GM21825 (cell line): ENCODE results near the gene UNC13B.
"Not testable (repeated sequence)": the region's sequence is repeated elsewhere in the genome, so short reads cannot be mapped to it uniquely, and the experiment has no call there.

Source experiments
- ATAC-seq: cut with Tn5 transposase; IDR thresholded peaks from one replicate; pipeline ENCODE4 v1.9.1; 2021; ENCODE audit warnings: mild to moderate bottlenecking, moderate library complexity; ENCODE audit not compliant: unreplicated experiment

UNC13B gene

GRCh38 chr9:35162605-35163315, 951 bp downstream of the UNC13B start:
- no peak for ATAC-seq

GRCh38 chr9:35163413-35163812, 1.6 kb downstream of the UNC13B start:
- no peak for ATAC-seq

GRCh38 chr9:35164711-35165110, 2.9 kb downstream of the UNC13B start:
- ATAC-seq = no peak

GRCh38 chr9:35167429-35167828, 5.6 kb downstream of the UNC13B start:
- ATAC-seq = not testable (repeated sequence)

- no peak for ATAC-seq
Observed at GRCh38 chr9:35168963-35169362, 7.2 kb downstream of the UNC13B start.

- ATAC-seq = no peak
Observed at GRCh38 chr9:35172878-35173277, 11.1 kb downstream of the UNC13B start.

- no peak for ATAC-seq
Observed at GRCh38 chr9:35177520-35177919, 15.7 kb downstream of the UNC13B start.

- ATAC-seq = no peak
Observed at GRCh38 chr9:35179347-35180280, 17.8 kb downstream of the UNC13B start.

- ATAC-seq = no peak
Observed at GRCh38 chr9:35180801-35181200, 19.0 kb downstream of the UNC13B start.

GRCh38 chr9:35182401-35182800, 20.6 kb downstream of the UNC13B start:
- not testable (repeated sequence) for ATAC-seq

- ATAC-seq = not testable (repeated sequence)
Observed at GRCh38 chr9:35182996-35183754, 21.4 kb downstream of the UNC13B start.

- ATAC-seq = not testable (repeated sequence)
Observed at GRCh38 chr9:35183755-35184480, 22.1 kb downstream of the UNC13B start.

- no peak for ATAC-seq
Observed at GRCh38 chr9:35186524-35186923, 24.7 kb downstream of the UNC13B start.

- ATAC-seq = no peak
Observed at GRCh38 chr9:35190203-35190602, 28.4 kb downstream of the UNC13B start.

- ATAC-seq = no peak
Observed at GRCh38 chr9:35191105-35191504, 29.3 kb downstream of the UNC13B start.

GRCh38 chr9:35193762-35194161, 32.0 kb downstream of the UNC13B start:
- no peak for ATAC-seq

- no peak for ATAC-seq
Observed at GRCh38 chr9:35195683-35196082, 33.9 kb downstream of the UNC13B start.

GRCh38 chr9:35198191-35198590, 36.4 kb downstream of the UNC13B start:
- no peak for ATAC-seq

- no peak for ATAC-seq
Observed at GRCh38 chr9:35203528-35203927, 41.7 kb downstream of the UNC13B start.

GRCh38 chr9:35205340-35205739, 43.5 kb downstream of the UNC13B start:
- ATAC-seq = no peak

GRCh38 chr9:35211854-35212253, 50.0 kb downstream of the UNC13B start:
- ATAC-seq = no peak
